HEK293T (cell line): ENCODE measurements around the gene PEAK1.

Experiments used
- ARNT ChIP-seq: fragments of 450-650 bp; IDR thresholded peaks from 2 replicates; pipeline ENCODE4 v1.6.1; 2017; ENCODE audit warnings: mild to moderate bottlenecking
- BHLHE40 ChIP-seq: fragments of 450-650 bp; IDR thresholded peaks from 2 replicates; pipeline ENCODE4 v1.6.1; 2016; ENCODE audit warnings: mild to moderate bottlenecking, moderate library complexity, borderline replicate concordance
- ELF4 ChIP-seq: fragments of 450-650 bp; IDR thresholded peaks from 2 replicates; pipeline ENCODE4 v1.6.1; 2017; ENCODE audit warnings: antibody characterized with exemption
- FOXA1 ChIP-seq: fragments of 450-650 bp; IDR thresholded peaks from 2 replicates; pipeline ENCODE4 v1.6.1; 2016; ENCODE audit warnings: mild to moderate bottlenecking
- FOXK2 ChIP-seq: fragments of 450-650 bp; IDR thresholded peaks from 2 replicates; pipeline ENCODE4 v1.6.1; 2016; ENCODE audit warnings: mild to moderate bottlenecking
- FOXM1 ChIP-seq: fragments of 450-650 bp; IDR thresholded peaks from 2 replicates; pipeline ENCODE4 v1.6.1; 2017; ENCODE audit warnings: mild to moderate bottlenecking, borderline replicate concordance
- HDGF ChIP-seq: fragments of 450-650 bp; IDR thresholded peaks from 2 replicates; pipeline ENCODE4 v1.6.1; 2017; ENCODE audit warnings: antibody characterized with exemption, borderline replicate concordance
- L3MBTL2 ChIP-seq: fragments of 450-650 bp; conservative IDR thresholded peaks from 2 replicates; pipeline ENCODE4 v1.6.1; 2016; ENCODE audit warnings: mild to moderate bottlenecking
- LEF1 ChIP-seq: fragments of 450-650 bp; IDR thresholded peaks from 2 replicates; pipeline ENCODE4 v1.6.1; 2017; ENCODE audit warnings: mild to moderate bottlenecking, borderline replicate concordance
- NFRKB ChIP-seq: fragments of 450-650 bp; IDR thresholded peaks from 2 replicates; pipeline ENCODE4 v1.6.1; 2016; ENCODE audit warnings: mild to moderate bottlenecking, moderate library complexity
- PKNOX1 ChIP-seq: fragments of 450-650 bp; IDR thresholded peaks from 2 replicates; pipeline ENCODE4 v1.6.1; 2016
- SP1 ChIP-seq: fragments of 450-650 bp; IDR thresholded peaks from 2 replicates; pipeline ENCODE4 v1.6.1; 2017
- SUZ12 ChIP-seq: fragments of 450-650 bp; IDR thresholded peaks from 2 replicates; pipeline ENCODE4 v1.6.1; 2016; ENCODE audit warnings: mild to moderate bottlenecking
- ZNF384 ChIP-seq: fragments of 450-650 bp; IDR thresholded peaks from 2 replicates; pipeline ENCODE4 v1.6.1; 2016

GRCh38 chr15:77457191-77457904, 37.4 kb upstream of the PEAK1 start:
- TF ChIP-seq FOXA1 (no peak), ARNT (no peak), PKNOX1 (no peak), SUZ12 (no peak), BHLHE40 (no peak), L3MBTL2 (no peak), ELF4 (no peak), SP1 (no peak), FOXM1 (no peak), HDGF (no peak), NFRKB (no peak), ZNF384 (no peak), LEF1 (no peak), FOXK2 (no peak)
